OCI-LY1 (cell line): ENCODE data around the gene SPINT1.

Source experiments
- H2AFZ ChIP-seq: fragments of 200-600 bp; sonication (generic), shearing (Covaris generic); 2 replicates; pipeline ENCODE4 v1.6.0; 2014; ENCODE audit warnings: antibody characterized with exemption, mild to moderate bottlenecking, low read length
- H3F3A ChIP-seq: fragments of 200-600 bp; sonication (generic), shearing (Covaris generic); 2 replicates; pipeline ENCODE4 v1.6.0; 2014; ENCODE audit warnings: mild to moderate bottlenecking, antibody characterized with exemption, low read length, moderate library complexity; ENCODE audit not compliant: insufficient read depth
- H3K27ac ChIP-seq: fragments of 200-600 bp; sonication (generic); 2 replicates; pipeline ENCODE4 v1.5.1; 2014; ENCODE audit warnings: low read length, mixed run types, mild to moderate bottlenecking, low read depth; ENCODE audit not compliant: poor library complexity, severe bottlenecking
- H3K27me3 ChIP-seq: fragments of 200-600 bp; sonication (generic); 2 replicates; pipeline ENCODE4 v1.6.0; 2014; ENCODE audit warnings: antibody characterized with exemption, mild to moderate bottlenecking, low read length, moderate library complexity; ENCODE audit not compliant: insufficient read depth
- H3K36me3 ChIP-seq: fragments of 200-600 bp; sonication (generic); 2 replicates; pipeline ENCODE4 v1.6.1; 2014; ENCODE audit warnings: mild to moderate bottlenecking, antibody characterized with exemption, low read length, moderate library complexity, mixed read lengths; ENCODE audit not compliant: insufficient read depth
- H3K4me1 ChIP-seq: fragments of 200-600 bp; sonication (generic); 2 replicates; pipeline ENCODE4 v1.5.1; 2014; ENCODE audit warnings: mild to moderate bottlenecking, low read length, moderate library complexity; ENCODE audit not compliant: insufficient read depth, severe bottlenecking
- H3K4me2 ChIP-seq: fragments of 200-600 bp; sonication (generic), shearing (Covaris generic); 2 replicates; pipeline ENCODE4 v1.6.1; 2014; ENCODE audit warnings: low read length
- H3K4me3 ChIP-seq: fragments of 200-600 bp; sonication (generic); 2 replicates; pipeline ENCODE4 v1.5.1; 2014; ENCODE audit warnings: low read length, low read depth, mild to moderate bottlenecking, mixed read lengths; ENCODE audit not compliant: poor library complexity, severe bottlenecking
- H3K79me2 ChIP-seq: fragments of 200-600 bp; shearing (Covaris generic); 2 replicates; pipeline ENCODE4 v1.6.1; 2016; ENCODE audit warnings: mixed run types, low read length, mixed read lengths; ENCODE audit not compliant: insufficient read depth
- H3K9ac ChIP-seq: fragments of 200-600 bp; sonication (generic), shearing (Covaris generic); 2 replicates; pipeline ENCODE4 v1.6.1; 2014; ENCODE audit warnings: mild to moderate bottlenecking, low read length, mixed read lengths
- H3K9me2 ChIP-seq: fragments of 200-600 bp; sonication (generic), shearing (Covaris generic); 2 replicates; pipeline ENCODE4 v1.6.1; 2014; ENCODE audit warnings: low read depth, mild to moderate bottlenecking, low read length, mixed read lengths
- H3K9me3 ChIP-seq: fragments of 200-600 bp; shearing (Covaris generic); 2 replicates; pipeline ENCODE4 v1.6.1; 2014; ENCODE audit warnings: low read length, mixed read lengths
- H4K20me1 ChIP-seq: fragments of 200-600 bp; sonication (generic), shearing (Covaris generic); 2 replicates; pipeline ENCODE4 v1.6.0; 2016; ENCODE audit warnings: mild to moderate bottlenecking, low read length; ENCODE audit not compliant: insufficient read depth
- EZH2 ChIP-seq: fragments of 200-600 bp; sonication (generic), shearing (Covaris generic); IDR thresholded peaks from 2 replicates; pipeline ENCODE4 v1.8.0; 2017; ENCODE audit warnings: borderline replicate concordance, mixed run types, mild to moderate bottlenecking, antibody characterized with exemption, low read length, moderate library complexity, mixed read lengths
- TF ChIP-seq, protein P1 (sequence below): fragments of 200-600 bp; sonication (generic), shearing (Covaris generic); IDR thresholded peaks from 2 replicates; pipeline ENCODE4 v1.5.1; 2017; ENCODE audit warnings: mild to moderate bottlenecking, antibody characterized with exemption, low read length, moderate library complexity, mixed read lengths

SPINT1 gene

DNA sequence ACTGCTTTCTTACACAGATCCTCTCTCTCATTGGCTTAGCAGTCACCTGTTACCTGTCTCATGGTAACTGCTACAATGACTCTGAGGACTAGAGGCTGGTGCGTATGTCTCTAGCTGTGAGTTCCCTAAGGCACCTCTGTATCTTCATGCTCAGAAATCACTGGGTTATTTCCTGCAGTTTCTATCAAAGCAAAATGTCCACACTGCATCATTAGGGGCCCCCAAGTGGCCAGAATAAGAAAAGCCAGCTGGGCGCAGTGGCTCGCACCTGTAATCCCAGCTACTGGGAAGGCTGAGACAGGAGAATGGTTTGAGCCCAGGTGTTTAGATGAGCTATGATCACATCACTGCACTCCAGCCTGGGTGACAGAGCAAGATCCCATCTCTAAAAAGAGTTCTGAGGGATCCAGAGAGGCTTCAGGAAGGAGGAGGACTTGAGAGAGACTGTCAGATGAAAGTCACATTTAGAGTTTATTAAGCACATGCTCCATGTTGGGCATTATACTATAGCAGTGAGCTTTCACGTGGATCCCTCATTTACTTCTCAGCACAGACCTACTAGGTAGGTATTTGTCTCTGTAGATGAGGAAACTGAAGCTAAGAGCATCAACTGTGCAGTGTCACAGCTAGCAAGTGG lies 48.1 kb downstream of the SPINT1 start:
- no peak overlapping the region for H3K4me3 ChIP-seq
- no peaks in the 10 kb centered on the region for H4K20me1 ChIP-seq
- peaks cover 11% of the 10 kb centered on the region; the same call in 1 of the 2 replicates for H3K36me3 ChIP-seq
- H3F3A ChIP-seq: no peaks in the 10 kb centered on the region
- no peak overlapping the region for H3K9ac ChIP-seq
- H3K4me2 ChIP-seq: no peak overlapping the region
- no peak overlapping the region for H2AFZ ChIP-seq
- H3K4me1 ChIP-seq: peaks cover 17% of the 10 kb centered on the region
- H3K27ac ChIP-seq: no peak overlapping the region
- no peaks in the 10 kb centered on the region for H3K9me2 ChIP-seq
- no peaks in the 10 kb centered on the region for H3K9me3 ChIP-seq
- no peaks in the 10 kb centered on the region for H3K79me2 ChIP-seq
- H3K27me3 ChIP-seq: no peaks in the 10 kb centered on the region; the same call in 1 of the 2 replicates
- TF ChIP-seq, protein P1, sequence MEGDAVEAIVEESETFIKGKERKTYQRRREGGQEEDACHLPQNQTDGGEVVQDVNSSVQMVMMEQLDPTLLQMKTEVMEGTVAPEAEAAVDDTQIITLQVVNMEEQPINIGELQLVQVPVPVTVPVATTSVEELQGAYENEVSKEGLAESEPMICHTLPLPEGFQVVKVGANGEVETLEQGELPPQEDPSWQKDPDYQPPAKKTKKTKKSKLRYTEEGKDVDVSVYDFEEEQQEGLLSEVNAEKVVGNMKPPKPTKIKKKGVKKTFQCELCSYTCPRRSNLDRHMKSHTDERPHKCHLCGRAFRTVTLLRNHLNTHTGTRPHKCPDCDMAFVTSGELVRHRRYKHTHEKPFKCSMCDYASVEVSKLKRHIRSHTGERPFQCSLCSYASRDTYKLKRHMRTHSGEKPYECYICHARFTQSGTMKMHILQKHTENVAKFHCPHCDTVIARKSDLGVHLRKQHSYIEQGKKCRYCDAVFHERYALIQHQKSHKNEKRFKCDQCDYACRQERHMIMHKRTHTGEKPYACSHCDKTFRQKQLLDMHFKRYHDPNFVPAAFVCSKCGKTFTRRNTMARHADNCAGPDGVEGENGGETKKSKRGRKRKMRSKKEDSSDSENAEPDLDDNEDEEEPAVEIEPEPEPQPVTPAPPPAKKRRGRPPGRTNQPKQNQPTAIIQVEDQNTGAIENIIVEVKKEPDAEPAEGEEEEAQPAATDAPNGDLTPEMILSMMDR: peak; percentile 78
- no peak for TF ChIP-seq EZH2

GRCh38 chr15:40892447-40893012 lies 48.7 kb downstream of the SPINT1 start:
- Histone ChIP-seq H3K9me2 (no peaks in the 10 kb centered on the region), H3K4me2 (no peak overlapping the region), H2AFZ (no peak overlapping the region), H3K4me1 (peaks cover 17% of the 10 kb centered on the region), H3K4me3 (no peak overlapping the region), H3K9me3 (no peaks in the 10 kb centered on the region), H3K36me3 (peaks cover 17% of the 10 kb centered on the region; the same call in 1 of the 2 replicates), H3K9ac (no peak overlapping the region), H3K27me3 (no peaks in the 10 kb centered on the region; the same call in 1 of the 2 replicates), H3K79me2 (no peaks in the 10 kb centered on the region), H3F3A (no peaks in the 10 kb centered on the region), H4K20me1 (no peaks in the 10 kb centered on the region), H3K27ac (no peak overlapping the region)
- TF ChIP-seq, protein P1: no peak
- no peak for TF ChIP-seq EZH2

DNA sequence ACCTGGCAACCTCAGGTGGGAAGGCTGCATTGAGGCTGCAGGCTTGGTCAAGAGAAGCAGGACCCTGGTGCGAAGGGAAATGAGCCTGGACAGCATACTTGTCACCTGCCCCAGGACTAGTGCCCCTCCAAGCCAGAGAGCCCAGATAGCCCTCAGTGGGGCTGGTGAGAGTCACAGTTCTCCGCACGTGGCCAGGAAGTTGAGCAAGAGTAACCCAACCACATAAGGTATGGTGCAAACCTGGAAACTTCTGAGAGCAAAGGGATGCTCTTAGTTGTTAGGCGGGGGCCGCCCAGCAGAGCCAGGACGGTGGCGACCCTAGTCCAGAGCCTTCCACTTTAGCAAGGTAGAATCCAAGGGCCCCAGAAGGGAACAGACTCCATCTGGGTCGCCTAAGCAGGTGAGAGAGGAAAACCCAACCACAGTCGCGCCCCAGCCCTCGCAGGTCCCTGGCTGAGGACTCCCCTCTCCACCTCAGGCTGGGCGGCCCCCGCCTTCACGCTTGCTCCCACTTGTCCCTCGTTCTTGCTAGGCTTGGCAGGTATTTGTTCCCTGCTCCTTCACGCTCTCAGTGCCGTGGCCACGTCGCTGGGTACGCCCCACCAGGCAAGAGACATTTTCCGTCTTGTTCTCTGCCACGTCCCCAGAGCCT lies 49.3 kb downstream of the SPINT1 start:
- Histone ChIP-seq H3K4me3 (no peak overlapping the region), H3K9me3 (no peaks in the 10 kb centered on the region), H2AFZ (no peak overlapping the region), H3F3A (no peaks in the 10 kb centered on the region), H4K20me1 (no peaks in the 10 kb centered on the region), H3K9ac (no peak overlapping the region; the same call in 1 of the 2 replicates), H3K36me3 (peaks cover 19% of the 10 kb centered on the region; the same call in 1 of the 2 replicates), H3K79me2 (no peaks in the 10 kb centered on the region), H3K9me2 (no peaks in the 10 kb centered on the region), H3K27me3 (no peaks in the 10 kb centered on the region; the same call in 1 of the 2 replicates), H3K4me1 (peaks cover 17% of the 10 kb centered on the region), H3K27ac (no peak overlapping the region), H3K4me2 (no peak overlapping the region)
- no peak for TF ChIP-seq EZH2
- TF ChIP-seq, protein P1: no peak
